Activated CD8-positive, alpha-beta memory T cell treated with anti-CD3 and anti-CD28 coated beads for 4 hours (primary cell): ENCODE data around the gene DGKB.

Experiments used
- DNase-seq, 2 donors: peaks; one replicate each; pipeline ENCODE4 v3.0.0-alpha.2; 2020; ENCODE audit warnings: low read depth in 2 of 2

DGKB gene

GRCh38 chr7:14760730-14761478 lies 141.6 kb downstream of the DGKB start:
- no peak for DNase-seq

GRCh38 chr7:14759785-14760184 lies 142.8 kb downstream of the DGKB start:
- no peak for DNase-seq

- no peak for DNase-seq
These were observed 147.9 kb downstream of the DGKB start for GRCh38 chr7:14754631-14755030.

GRCh38 chr7:14752301-14752700 lies 150.2 kb downstream of the DGKB start:
- no peak for DNase-seq

GRCh38 chr7:14751461-14751860 lies 151.1 kb downstream of the DGKB start:
- no peak for DNase-seq

GRCh38 chr7:14748461-14748860 lies 154.1 kb downstream of the DGKB start:
- no peak for DNase-seq

GRCh38 chr7:14747701-14748100 lies 154.8 kb downstream of the DGKB start:
- DNase-seq, result no peak

GRCh38 chr7:14745076-14745475 lies 157.5 kb downstream of the DGKB start:
- no peak for DNase-seq

GRCh38 chr7:14740606-14741005 lies 161.9 kb downstream of the DGKB start:
- no peak for DNase-seq

- DNase-seq, result peak in 1 of 2 donors; percentile 0
These were observed 162.7 kb downstream of the DGKB start for GRCh38 chr7:14739841-14740185.

- no peak for DNase-seq
These were observed 163.2 kb downstream of the DGKB start for GRCh38 chr7:14739168-14739840.

GRCh38 chr7:14738086-14738485 lies 164.5 kb downstream of the DGKB start:
- no peak for DNase-seq

GRCh38 chr7:14734839-14735321 lies 167.7 kb downstream of the DGKB start:
- no peak for DNase-seq

- no peak for DNase-seq
These were observed 181.8 kb downstream of the DGKB start for GRCh38 chr7:14720785-14721184.

- no peak for DNase-seq
These were observed 184.7 kb downstream of the DGKB start for GRCh38 chr7:14717816-14718215.

- DNase-seq, result no peak
These were observed 185.4 kb downstream of the DGKB start for GRCh38 chr7:14717169-14717568.

- no peak for DNase-seq
These were observed 188.3 kb downstream of the DGKB start for GRCh38 chr7:14714161-14714728.

GRCh38 chr7:14698239-14698638 lies 204.3 kb downstream of the DGKB start:
- DNase-seq, result no peak

GRCh38 chr7:14697684-14698083 lies 204.9 kb downstream of the DGKB start:
- DNase-seq, result no peak

- peak; percentile 7 to 15 for DNase-seq
These were observed 210.9 kb downstream of the DGKB start for GRCh38 chr7:14691597-14692203.

- no peak for DNase-seq
These were observed 211.5 kb downstream of the DGKB start for GRCh38 chr7:14691034-14691433.

GRCh38 chr7:14690486-14690885 lies 212.1 kb downstream of the DGKB start:
- no peak for DNase-seq

- no peak for DNase-seq
These were observed 212.5 kb downstream of the DGKB start for GRCh38 chr7:14690075-14690474.
